ENCODE measurements around the gene SMC3. TPM values are rescaled to one million over a fixed set of nuclear protein-coding genes. Genes with fewer than 3 reads are reported as not detected.
"Not testable (repeated sequence)": the region's sequence is repeated elsewhere in the genome, so short reads cannot be mapped to it uniquely, and the experiment has no call there.

The SMC3 gene
- total and polyA plus RNA-seq, 2 donors, result 24.6 to 63.7 TPM

GRCh38 chr10:110528224-110528996 is 39.1 kb upstream of the SMC3 start:
- no peaks in the 10 kb centered on the region for H3K9me3 ChIP-seq (ENCODE audit: control insufficient read depth in 2 of 2, insufficient read depth in 1 of 2, low read length in 1 of 2)
- WGBS, result 94% methylated on average over 5 of the region's 5 CpGs
- H3K4me3 ChIP-seq (ENCODE audit: low read length in 2 of 2), result no peak overlapping the region
- peaks cover 0 to 15% of the 10 kb centered on the region in 2 donors for H3K27me3 ChIP-seq (ENCODE audit: control insufficient read depth in 2 of 2, insufficient read depth in 1 of 2, low read length in 1 of 2)
- H3K4me1 ChIP-seq (ENCODE audit: control insufficient read depth in 2 of 2, insufficient read depth in 2 of 2, low read length in 2 of 2), result peaks cover 14 to 34% of the 10 kb centered on the region in 2 donors
- no peaks in the 10 kb centered on the region for H3K36me3 ChIP-seq (ENCODE audit: control insufficient read depth in 2 of 2, insufficient read depth in 2 of 2, low read length in 1 of 2)
- no peak overlapping the region for H3K27ac ChIP-seq (ENCODE audit: low read depth in 1 of 2, low read length in 1 of 2)
- no peak for DNase-seq (ENCODE audit: low read depth in 6 of 9, low spot score in 9 of 9)

GRCh38 chr10:110528997-110529524 is 38.4 kb upstream of the SMC3 start:
- not testable (repeated sequence) for H3K9me3 ChIP-seq (ENCODE audit: control insufficient read depth in 2 of 2, insufficient read depth in 1 of 2, low read length in 1 of 2); H3K36me3 ChIP-seq (ENCODE audit: control insufficient read depth in 2 of 2, insufficient read depth in 2 of 2, low read length in 1 of 2); H3K27ac ChIP-seq (ENCODE audit: low read depth in 1 of 2, low read length in 1 of 2); H3K4me3 ChIP-seq (ENCODE audit: low read length in 2 of 2)
- peak in 3 of 9 donors; percentile 21 to 58 (median 28) for DNase-seq (ENCODE audit: low read depth in 6 of 9, low spot score in 9 of 9)
- WGBS, result 96% methylated on average over 8 of the region's 8 CpGs
- Histone ChIP-seq H3K27me3 (ENCODE audit: control insufficient read depth in 2 of 2, insufficient read depth in 1 of 2, low read length in 1 of 2) (peaks cover 0 to 15% of the 10 kb centered on the region in 2 donors), H3K4me1 (ENCODE audit: control insufficient read depth in 2 of 2, insufficient read depth in 2 of 2, low read length in 2 of 2) (peaks cover 14 to 34% of the 10 kb centered on the region in 2 donors)

- no peak for DNase-seq (ENCODE audit: low read depth in 6 of 9, low spot score in 9 of 9)
- 86% methylated on average over 6 of the region's 6 CpGs for WGBS
- no peaks in the 10 kb centered on the region for H3K36me3 ChIP-seq (ENCODE audit: control insufficient read depth in 2 of 2, insufficient read depth in 2 of 2, low read length in 1 of 2)
- no peak overlapping the region for H3K27ac ChIP-seq (ENCODE audit: low read depth in 1 of 2, low read length in 1 of 2)
- peaks cover 0 to 15% of the 10 kb centered on the region in 2 donors for H3K27me3 ChIP-seq (ENCODE audit: control insufficient read depth in 2 of 2, insufficient read depth in 1 of 2, low read length in 1 of 2)
- no peaks in the 10 kb centered on the region for H3K9me3 ChIP-seq (ENCODE audit: control insufficient read depth in 2 of 2, insufficient read depth in 1 of 2, low read length in 1 of 2)
- no peak overlapping the region for H3K4me3 ChIP-seq (ENCODE audit: low read length in 2 of 2)
- peaks cover 15 to 39% of the 10 kb centered on the region in 2 donors for H3K4me1 ChIP-seq (ENCODE audit: control insufficient read depth in 2 of 2, insufficient read depth in 2 of 2, low read length in 2 of 2)
These were observed 37.9 kb upstream of the SMC3 start for GRCh38 chr10:110529596-110530011.

- H3K27ac ChIP-seq (ENCODE audit: low read depth in 1 of 2, low read length in 1 of 2), result no peak overlapping the region
- no peaks in the 10 kb centered on the region for H3K36me3 ChIP-seq (ENCODE audit: control insufficient read depth in 2 of 2, insufficient read depth in 2 of 2, low read length in 1 of 2)
- H3K27me3 ChIP-seq (ENCODE audit: control insufficient read depth in 2 of 2, insufficient read depth in 1 of 2, low read length in 1 of 2), result peaks cover 0 to 15% of the 10 kb centered on the region in 2 donors
- no peaks in the 10 kb centered on the region for H3K9me3 ChIP-seq (ENCODE audit: control insufficient read depth in 2 of 2, insufficient read depth in 1 of 2, low read length in 1 of 2)
- peak overlapping the region in 1 of 2 donors; percentile 22 for H3K4me3 ChIP-seq (ENCODE audit: low read length in 2 of 2)
- DNase-seq (ENCODE audit: low read depth in 6 of 9, low spot score in 9 of 9), result no peak
- 38% methylated on average over 35 of the region's 35 CpGs for WGBS
- H3K4me1 ChIP-seq (ENCODE audit: control insufficient read depth in 2 of 2, insufficient read depth in 2 of 2, low read length in 2 of 2), result peaks cover 16 to 41% of the 10 kb centered on the region in 2 donors
These were observed 37.2 kb upstream of the SMC3 start for GRCh38 chr10:110530131-110530831.

GRCh38 chr10:110531687-110532086 is 35.8 kb upstream of the SMC3 start:
- Histone ChIP-seq H3K27me3 (ENCODE audit: control insufficient read depth in 2 of 2, insufficient read depth in 1 of 2, low read length in 1 of 2) (peaks cover 0 to 15% of the 10 kb centered on the region in 2 donors), H3K4me1 (ENCODE audit: control insufficient read depth in 2 of 2, insufficient read depth in 2 of 2, low read length in 2 of 2) (peaks cover 25 to 55% of the 10 kb centered on the region in 2 donors), H3K27ac (ENCODE audit: low read depth in 1 of 2, low read length in 1 of 2) (no peak overlapping the region), H3K36me3 (ENCODE audit: control insufficient read depth in 2 of 2, insufficient read depth in 2 of 2, low read length in 1 of 2) (no peaks in the 10 kb centered on the region), H3K9me3 (ENCODE audit: control insufficient read depth in 2 of 2, insufficient read depth in 1 of 2, low read length in 1 of 2) (no peaks in the 10 kb centered on the region), H3K4me3 (ENCODE audit: low read length in 2 of 2) (no peak overlapping the region)
- DNase-seq (ENCODE audit: low read depth in 6 of 9, low spot score in 9 of 9), result no peak
- 98% methylated on average over 2 of the region's 2 CpGs for WGBS

GRCh38 chr10:110532628-110533027 is 34.9 kb upstream of the SMC3 start:
- H3K36me3 ChIP-seq (ENCODE audit: control insufficient read depth in 2 of 2, insufficient read depth in 2 of 2, low read length in 1 of 2); DNase-seq (ENCODE audit: low read depth in 6 of 9, low spot score in 9 of 9); H3K4me3 ChIP-seq (ENCODE audit: low read length in 2 of 2); H3K9me3 ChIP-seq (ENCODE audit: control insufficient read depth in 2 of 2, insufficient read depth in 1 of 2, low read length in 1 of 2); H3K27ac ChIP-seq (ENCODE audit: low read depth in 1 of 2, low read length in 1 of 2): not testable (repeated sequence)
- peaks cover 29 to 55% of the 10 kb centered on the region in 2 donors for H3K4me1 ChIP-seq (ENCODE audit: control insufficient read depth in 2 of 2, insufficient read depth in 2 of 2, low read length in 2 of 2)
- WGBS, result 97% methylated on average over 4 of the region's 4 CpGs
- H3K27me3 ChIP-seq (ENCODE audit: control insufficient read depth in 2 of 2, insufficient read depth in 1 of 2, low read length in 1 of 2), result peaks cover 0 to 15% of the 10 kb centered on the region in 2 donors

GRCh38 chr10:110533149-110533548 is 34.3 kb upstream of the SMC3 start:
- Histone ChIP-seq H3K4me3 (ENCODE audit: low read length in 2 of 2) (no peak overlapping the region), H3K4me1 (ENCODE audit: control insufficient read depth in 2 of 2, insufficient read depth in 2 of 2, low read length in 2 of 2) (peaks cover 29 to 50% of the 10 kb centered on the region in 2 donors), H3K27ac (ENCODE audit: low read depth in 1 of 2, low read length in 1 of 2) (no peak overlapping the region), H3K27me3 (ENCODE audit: control insufficient read depth in 2 of 2, insufficient read depth in 1 of 2, low read length in 1 of 2) (peaks cover 0 to 15% of the 10 kb centered on the region in 2 donors), H3K9me3 (ENCODE audit: control insufficient read depth in 2 of 2, insufficient read depth in 1 of 2, low read length in 1 of 2) (no peaks in the 10 kb centered on the region), H3K36me3 (ENCODE audit: control insufficient read depth in 2 of 2, insufficient read depth in 2 of 2, low read length in 1 of 2) (no peaks in the 10 kb centered on the region)
- 17% methylated on average over 3 of the region's 3 CpGs for WGBS
- DNase-seq (ENCODE audit: low read depth in 6 of 9, low spot score in 9 of 9), result no peak

GRCh38 chr10:110534571-110534970 is 32.9 kb upstream of the SMC3 start:
- Histone ChIP-seq H3K9me3 (ENCODE audit: control insufficient read depth in 2 of 2, insufficient read depth in 1 of 2, low read length in 1 of 2) (no peaks in the 10 kb centered on the region), H3K27me3 (ENCODE audit: control insufficient read depth in 2 of 2, insufficient read depth in 1 of 2, low read length in 1 of 2) (peaks cover 0 to 13% of the 10 kb centered on the region in 2 donors), H3K27ac (ENCODE audit: low read depth in 1 of 2, low read length in 1 of 2) (no peak overlapping the region), H3K36me3 (ENCODE audit: control insufficient read depth in 2 of 2, insufficient read depth in 2 of 2, low read length in 1 of 2) (no peaks in the 10 kb centered on the region), H3K4me3 (ENCODE audit: low read length in 2 of 2) (no peak overlapping the region), H3K4me1 (ENCODE audit: control insufficient read depth in 2 of 2, insufficient read depth in 2 of 2, low read length in 2 of 2) (peaks cover 22 to 39% of the 10 kb centered on the region in 2 donors)
- 95% methylated on average over 2 of the region's 2 CpGs for WGBS
- DNase-seq (ENCODE audit: low read depth in 6 of 9, low spot score in 9 of 9), result peak in 1 of 9 donors; percentile 38

All from thymus (tissue), 11 donors.